ENCODE measurements around the gene CCDC73. TPM values are rescaled to one million over a fixed set of nuclear protein-coding genes. Genes with fewer than 3 reads are reported as not detected.

The CCDC73 gene
- polyA plus RNA-seq, 1 of the 3 experiments (the other 2 are of a cell fraction) = not detected

GRCh38 chr11:32575070-32575469 is 219.4 kb downstream of the CCDC73 start:
- no peak for DNase-seq
- Histone ChIP-seq H2AFZ (ENCODE audit: low read depth) (no peak overlapping the region), H3K4me1 (ENCODE audit: control insufficient read depth in 1 of 2, insufficient read depth in 2 of 2, low read depth in 1 of 2, low read length in 1 of 2) (no peaks in the 10 kb centered on the region; a peak in 1 of 4 replicates), H3F3A (replicated peaks; ENCODE audit: insufficient read depth) (no peaks in the 10 kb centered on the region), H3K9me2 (no peaks in the 10 kb centered on the region), H4K20me1 (ENCODE audit: insufficient read depth) (no peaks in the 10 kb centered on the region), H3K27ac (ENCODE audit: low read depth in 2 of 2, low read length in 1 of 2) (no peak overlapping the region), H3K27me3 (ENCODE audit: insufficient read depth) (peaks cover 4% of the 10 kb centered on the region; the same call in 1 of the 2 replicates), H3K79me2 (ENCODE audit: insufficient read depth) (no peaks in the 10 kb centered on the region), H3K9me3 (no peaks in the 10 kb centered on the region), H3K4me3 (ENCODE audit: low read depth in 2 of 2, low read length in 1 of 2) (no peak overlapping the region), H3K36me3 (replicated peaks in 1 of 2; ENCODE audit: control insufficient read depth in 1 of 2, insufficient read depth in 2 of 2, low read length in 1 of 2) (no peaks in the 10 kb centered on the region), H3K4me2 (no peak overlapping the region), H3K9ac (no peak overlapping the region)
- no peak for TF ChIP-seq TCF12 (IDR thresholded peaks at IDR 0.05)
- TF ChIP-seq GATA2 (CRISPR knock-in tag; IDR thresholded peaks at IDR 0.05) = no peak
- TF ChIP-seq RCOR1 (IDR thresholded peaks at IDR 0.05; ENCODE audit: low read length) = no peak
- no peak for TF ChIP-seq RFX5 (IDR thresholded peaks at IDR 0.05; ENCODE audit: low read length)
- no peak for TF ChIP-seq RAD21 (IDR thresholded peaks at IDR 0.05; ENCODE audit: low read length)
- TF ChIP-seq RXRA (IDR thresholded peaks at IDR 0.05; ENCODE audit: borderline replicate concordance, low read depth) = no peak
- TF ChIP-seq FOXM1 (IDR thresholded peaks at IDR 0.05; ENCODE audit: low read depth) = no peak
- no peak for TF ChIP-seq SMC3 (IDR thresholded peaks at IDR 0.05; ENCODE audit: low read depth, low read length)
- TF ChIP-seq USF1 (IDR thresholded peaks at IDR 0.05; ENCODE audit: borderline replicate concordance, low read depth) = no peak
- 51% methylated on average over 2 of the region's 2 CpGs for WGBS (ENCODE audit: low lambda C conversion rate)
- POLR2A ChIA-PET = no interaction called here
- CTCF ChIA-PET = no interaction called here

DNA sequence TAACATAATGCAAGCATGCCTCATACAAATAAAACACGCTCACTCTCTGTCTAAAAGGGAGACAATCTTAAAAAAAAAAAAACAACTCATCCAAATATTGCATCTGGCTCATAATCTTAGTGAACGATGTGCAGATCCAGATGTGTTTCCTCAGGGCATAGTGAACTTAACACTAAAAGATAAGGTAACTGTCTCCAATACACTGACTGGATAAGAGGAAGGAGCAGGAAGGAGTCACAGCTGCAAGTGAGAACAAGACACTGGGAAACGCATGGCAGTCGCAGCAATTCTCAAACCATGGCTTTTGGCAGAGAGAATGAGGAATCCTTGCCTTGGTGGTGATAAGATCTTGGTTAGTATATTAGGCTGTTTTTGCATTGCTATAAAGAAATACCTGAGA is 220.0 kb downstream of the CCDC73 start:
- no peaks in the 10 kb centered on the region for H3K36me3 ChIP-seq (replicated peaks in 1 of 2; ENCODE audit: control insufficient read depth in 1 of 2, insufficient read depth in 2 of 2, low read length in 1 of 2)
- no peaks in the 10 kb centered on the region for H3K79me2 ChIP-seq (ENCODE audit: insufficient read depth)
- WGBS (ENCODE audit: low lambda C conversion rate) = 66% methylated on average over 4 of the region's 4 CpGs
- DNase-seq = no peak
- peaks cover 5% of the 10 kb centered on the region; the same call in 1 of the 2 replicates for H3K27me3 ChIP-seq (ENCODE audit: insufficient read depth)
- no peaks in the 10 kb centered on the region for H3K9me3 ChIP-seq
- ChIA-PET CTCF (no interaction called here), POLR2A (no interaction called here)
- no peaks in the 10 kb centered on the region for H4K20me1 ChIP-seq (ENCODE audit: insufficient read depth)
- H3K9me2 ChIP-seq = no peaks in the 10 kb centered on the region
- H3F3A ChIP-seq (replicated peaks; ENCODE audit: insufficient read depth) = no peaks in the 10 kb centered on the region
- no peak overlapping the region for H3K4me3 ChIP-seq (ENCODE audit: low read depth in 2 of 2, low read length in 1 of 2)
- no peak overlapping the region for H3K4me2 ChIP-seq
- H2AFZ ChIP-seq (ENCODE audit: low read depth) = no peak overlapping the region
- no peak overlapping the region for H3K9ac ChIP-seq
- no peak overlapping the region for H3K27ac ChIP-seq (ENCODE audit: low read depth in 2 of 2, low read length in 1 of 2)
- H3K4me1 ChIP-seq (ENCODE audit: control insufficient read depth in 1 of 2, insufficient read depth in 2 of 2, low read depth in 1 of 2, low read length in 1 of 2) = no peaks in the 10 kb centered on the region; a peak in 1 of 4 replicates
- TF ChIP-seq JUND (IDR thresholded peaks at IDR 0.05) (no peak), USF1 (IDR thresholded peaks at IDR 0.05; ENCODE audit: borderline replicate concordance, low read depth) (no peak), NFIC (IDR thresholded peaks at IDR 0.05; ENCODE audit: borderline replicate concordance) (no peak), GATA2 (CRISPR knock-in tag; IDR thresholded peaks at IDR 0.05) (no peak), ZBTB33 (IDR thresholded peaks at IDR 0.05; ENCODE audit: borderline replicate concordance, low read depth) (no peak), TCF12 (IDR thresholded peaks at IDR 0.05) (no peak)

All from SK-N-SH (cell line).